HG02973 (cell line): ENCODE data around the gene SP5.
"Not testable (repeated sequence)": the region's sequence is repeated elsewhere in the genome, so short reads cannot be mapped to it uniquely, and the experiment has no call there.

Experiments used
- ATAC-seq: cut with Tn5 transposase; IDR thresholded peaks from one replicate; pipeline ENCODE4 v1.9.1; 2021; ENCODE audit warnings: moderate library complexity; ENCODE audit not compliant: unreplicated experiment

The SP5 gene

DNA sequence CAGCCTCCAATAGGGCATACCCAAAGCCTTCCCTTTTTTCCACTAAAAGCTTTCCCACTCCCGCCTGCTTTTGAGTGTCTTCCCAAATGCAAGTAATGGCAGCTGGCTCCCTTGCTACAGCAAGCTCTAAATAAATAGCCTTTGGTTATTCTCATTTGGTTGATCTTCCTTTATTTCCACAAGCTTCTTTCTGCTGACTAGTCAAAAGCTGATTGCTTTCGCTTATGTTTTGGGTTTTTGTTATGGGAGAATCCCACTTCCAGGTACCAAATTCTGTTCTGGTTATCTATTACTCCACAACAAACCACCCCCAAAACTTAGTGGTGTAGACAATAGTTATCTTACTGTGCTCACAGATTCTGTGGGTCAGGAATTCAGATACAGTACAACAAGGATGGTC is 22.3 kb downstream of the SP5 start:
- ATAC-seq: no peak

DNA sequence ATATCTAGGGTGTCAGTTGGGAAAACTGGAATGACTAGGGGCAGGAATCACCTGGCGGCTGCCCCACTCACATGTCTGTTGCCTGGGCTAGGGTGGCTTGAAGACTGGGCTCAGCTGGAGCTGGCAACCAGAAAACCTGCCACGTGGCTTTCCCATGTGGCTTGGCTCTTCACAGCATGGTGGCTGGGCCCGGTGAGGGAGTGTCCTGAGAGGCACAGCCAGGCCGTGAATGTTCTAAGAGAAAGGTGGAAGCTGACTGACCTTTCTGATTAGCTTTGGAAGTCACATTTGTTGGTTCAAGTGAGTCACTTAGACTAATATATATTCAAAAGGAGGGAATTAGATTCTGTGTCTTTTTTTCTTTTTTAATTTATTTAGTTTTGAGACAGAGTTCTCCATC is 22.7 kb downstream of the SP5 start:
- no peak for ATAC-seq

DNA sequence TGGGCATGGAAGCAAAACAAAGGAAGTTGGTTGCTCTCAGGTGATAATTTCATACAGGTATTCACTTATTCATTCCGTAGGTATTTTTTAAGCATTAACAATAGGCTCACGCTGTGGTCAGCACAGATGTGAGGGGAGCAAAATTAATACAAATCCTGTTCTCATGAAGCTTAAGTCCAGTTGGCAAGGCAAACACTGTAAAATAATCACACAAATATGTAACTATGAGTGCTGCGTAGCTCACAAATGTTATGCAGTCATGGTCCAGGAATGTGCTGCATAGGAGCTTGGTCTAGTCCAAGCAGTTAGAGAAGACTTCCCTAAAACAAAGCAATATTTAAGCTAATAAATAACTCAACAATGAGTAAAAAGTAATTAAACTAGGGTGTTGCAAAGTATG is 23.9 kb downstream of the SP5 start:
- no peak for ATAC-seq

DNA sequence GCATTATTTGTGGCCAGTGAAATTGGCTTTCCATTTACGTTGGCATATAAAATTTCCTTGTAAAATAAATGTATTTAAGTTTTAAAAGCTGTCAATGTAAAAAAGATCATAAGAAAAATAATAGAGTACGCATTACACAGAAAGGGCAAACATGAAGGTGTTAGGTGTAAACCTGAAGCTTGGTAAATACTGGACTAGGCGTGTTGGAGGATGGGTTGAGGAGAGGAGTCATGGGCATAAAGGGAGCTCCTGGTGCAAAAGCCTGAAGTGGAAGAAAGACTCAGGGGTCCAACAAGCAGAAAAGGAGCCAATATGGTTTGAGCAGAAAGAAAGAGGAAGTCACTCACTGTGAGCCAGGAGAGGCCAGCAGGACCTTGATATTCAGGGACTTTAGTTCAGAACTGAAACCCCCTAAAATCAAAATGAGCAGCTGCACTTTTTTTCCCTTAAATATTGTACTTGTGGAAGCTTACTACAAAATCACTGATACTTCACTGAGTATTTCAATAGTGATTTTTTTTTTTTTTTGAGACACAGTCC is 24.4 kb downstream of the SP5 start:
- no peak for ATAC-seq

DNA sequence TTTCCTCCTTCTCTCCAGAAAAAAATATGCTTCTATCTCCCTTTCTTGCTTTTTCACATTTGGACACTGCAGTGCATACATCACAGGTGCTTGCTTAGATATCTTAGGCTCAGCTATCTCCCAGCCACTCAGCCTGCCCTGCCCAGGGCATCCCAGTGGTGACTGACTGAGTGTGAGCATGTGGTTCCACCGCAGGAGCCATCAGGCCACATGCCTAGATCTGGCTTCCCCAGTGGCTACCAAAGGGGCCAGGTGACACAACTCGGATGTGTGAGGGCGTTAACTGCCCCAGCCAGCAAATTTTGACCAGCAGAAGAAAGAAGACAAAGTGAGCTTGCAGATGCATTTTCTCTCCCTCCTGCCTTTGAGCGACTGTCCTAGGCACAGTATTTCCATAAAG is 25.5 kb downstream of the SP5 start:
- no peak for ATAC-seq

DNA sequence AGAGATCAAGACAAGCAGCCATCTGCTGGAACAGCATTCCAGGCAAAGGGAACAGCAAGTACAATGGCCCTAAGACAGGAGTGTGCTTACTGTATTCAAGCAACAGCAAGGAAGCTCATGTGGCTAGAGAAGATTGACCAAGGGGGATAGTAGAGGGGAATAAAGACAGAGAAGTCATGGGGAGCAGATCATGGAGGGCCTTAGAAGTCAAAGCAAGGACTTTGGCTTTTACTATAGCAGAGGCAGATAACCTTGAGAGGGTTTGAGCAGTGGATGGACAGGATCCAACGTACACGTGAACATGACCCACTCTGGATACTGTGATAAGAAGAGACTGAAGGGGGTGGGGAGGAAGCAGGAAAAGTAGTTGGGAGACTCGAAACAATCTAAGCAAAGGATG is 26.9 kb downstream of the SP5 start:
- ATAC-seq: no peak

DNA sequence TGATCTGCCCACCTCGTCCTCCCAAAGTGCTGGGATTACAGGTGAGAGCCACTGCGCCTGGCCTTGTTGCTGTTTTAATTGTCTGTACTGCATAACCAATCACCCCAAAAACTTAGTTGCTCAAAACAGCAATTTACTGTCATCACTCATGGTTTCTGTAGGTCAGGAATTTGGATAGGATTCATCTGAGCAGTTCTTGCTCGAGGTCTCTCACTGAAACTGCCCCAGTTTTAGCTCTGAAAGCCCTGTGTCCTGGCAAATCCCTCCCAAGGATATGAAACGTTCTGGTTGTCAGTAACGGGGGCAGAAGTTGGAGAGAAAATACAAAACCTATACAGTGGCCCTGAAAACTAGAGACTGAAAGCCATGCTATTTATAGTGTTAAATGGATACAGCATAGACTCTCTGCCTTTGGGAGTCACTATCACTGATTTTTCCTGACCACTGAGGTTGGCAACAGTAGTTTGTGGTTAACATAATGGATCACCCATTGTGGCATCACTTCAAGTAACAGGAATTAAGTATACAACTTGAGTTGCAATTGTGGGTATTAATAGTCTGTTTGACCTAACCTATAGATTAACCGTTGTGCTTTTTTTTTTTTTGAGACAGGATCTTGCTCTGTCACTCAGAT is 27.9 kb downstream of the SP5 start:
- ATAC-seq: no peak

DNA sequence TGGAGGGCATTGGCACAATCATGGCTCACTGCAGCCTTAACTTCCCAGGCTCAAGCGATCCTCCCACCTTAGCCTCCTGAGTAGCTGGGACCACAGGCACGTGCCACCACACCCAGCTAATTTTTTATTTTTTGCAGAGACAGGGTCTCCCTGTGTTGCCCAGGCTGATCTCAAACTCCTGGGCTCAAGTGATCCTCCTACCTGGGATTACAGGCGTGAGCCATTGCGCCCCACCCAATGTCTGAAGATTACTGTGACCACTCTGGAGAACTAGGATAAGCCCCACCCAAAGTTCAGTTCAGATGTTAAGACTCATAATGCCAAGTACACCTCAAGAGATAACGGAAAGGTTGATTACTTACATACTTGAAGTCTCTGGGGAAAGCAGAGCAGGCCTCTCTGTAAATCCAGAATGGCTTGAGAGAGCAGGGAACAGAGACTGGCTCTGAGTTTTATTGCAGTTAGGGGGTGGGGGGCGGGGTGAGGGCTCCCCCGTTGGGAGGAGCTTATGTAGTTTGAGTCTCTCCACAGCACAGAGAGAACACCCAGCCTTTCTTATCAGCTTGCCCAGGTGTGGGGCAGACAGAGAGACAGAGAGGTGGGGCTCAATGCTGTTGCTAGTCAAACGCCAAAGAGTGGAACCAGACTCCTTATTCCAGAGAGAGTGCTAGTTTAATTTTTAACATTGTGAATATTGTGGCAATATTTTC is 28.5 kb downstream of the SP5 start:
- ATAC-seq: no peak

DNA sequence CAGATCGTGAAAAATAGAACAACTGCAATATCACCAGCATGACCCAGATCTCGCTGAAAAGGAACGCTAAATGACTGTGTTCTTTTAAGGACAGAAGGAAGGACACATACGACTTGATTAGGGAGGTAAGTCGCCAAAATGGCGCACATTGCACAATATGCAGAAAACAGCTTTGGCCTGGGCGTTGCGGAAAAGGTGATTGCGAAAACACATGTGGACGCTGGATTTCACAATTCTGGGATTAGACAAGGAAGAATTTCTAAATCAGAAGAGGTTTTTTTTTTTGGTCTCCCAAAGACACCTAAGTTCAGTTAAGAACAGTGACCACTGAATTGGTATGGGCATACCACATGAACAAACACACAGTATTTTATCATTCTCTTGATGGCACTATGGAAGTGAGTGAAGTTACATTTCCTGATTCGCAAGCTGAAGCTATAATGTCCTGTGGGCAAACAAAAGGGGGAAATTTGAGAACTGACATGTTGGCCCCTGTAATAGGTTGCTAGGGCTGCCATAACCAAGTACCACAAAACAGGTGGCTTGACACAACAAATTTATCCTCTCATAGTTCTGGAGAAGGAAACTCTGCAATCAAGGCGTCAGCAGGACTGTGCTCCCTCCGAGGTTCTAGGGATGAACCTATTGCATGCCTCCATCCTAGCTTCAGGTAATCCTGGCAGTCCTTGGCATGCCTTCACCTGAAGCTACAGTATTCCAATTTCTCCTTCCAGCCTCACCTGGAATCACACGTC is 29.3 kb downstream of the SP5 start:
- ATAC-seq: no peak

DNA sequence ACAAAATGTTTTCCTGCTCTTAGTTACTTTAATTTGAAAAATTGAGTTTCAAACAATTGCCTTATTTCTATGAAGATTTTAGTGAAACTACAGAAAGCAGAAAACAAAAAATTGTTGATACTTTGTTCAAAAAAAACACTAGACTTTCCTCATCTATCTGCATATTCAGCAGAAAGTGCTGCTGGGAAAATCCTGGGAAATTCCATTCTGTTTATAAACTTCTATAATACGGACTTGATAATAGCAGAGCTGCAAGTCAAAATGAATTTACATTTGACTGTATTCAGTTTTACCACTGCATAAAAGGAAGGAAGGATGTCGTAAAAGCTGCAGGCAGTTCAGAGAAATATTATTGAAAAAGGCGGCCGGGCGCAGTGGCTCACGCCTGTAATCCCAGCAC is 30.2 kb downstream of the SP5 start:
- no peak for ATAC-seq

DNA sequence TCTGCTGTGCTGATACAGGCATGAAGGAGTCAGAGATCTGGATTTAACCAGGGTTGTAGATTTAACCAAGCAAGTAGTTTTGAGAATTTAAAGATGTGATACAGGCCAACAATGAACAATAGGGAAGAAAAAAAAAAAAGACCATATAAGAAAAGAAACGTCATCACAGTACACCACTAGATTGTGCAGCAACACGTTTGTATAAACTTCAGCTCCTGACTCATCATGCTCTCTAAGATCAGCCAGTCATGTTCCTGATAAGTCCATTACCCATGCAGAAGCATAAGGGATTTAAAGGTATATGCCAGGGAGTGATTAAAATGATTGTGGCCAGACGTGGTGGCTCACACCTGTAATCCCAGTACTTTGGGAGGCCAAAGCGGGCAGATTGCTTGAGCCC is 32.8 kb downstream of the SP5 start:
- ATAC-seq: no peak

DNA sequence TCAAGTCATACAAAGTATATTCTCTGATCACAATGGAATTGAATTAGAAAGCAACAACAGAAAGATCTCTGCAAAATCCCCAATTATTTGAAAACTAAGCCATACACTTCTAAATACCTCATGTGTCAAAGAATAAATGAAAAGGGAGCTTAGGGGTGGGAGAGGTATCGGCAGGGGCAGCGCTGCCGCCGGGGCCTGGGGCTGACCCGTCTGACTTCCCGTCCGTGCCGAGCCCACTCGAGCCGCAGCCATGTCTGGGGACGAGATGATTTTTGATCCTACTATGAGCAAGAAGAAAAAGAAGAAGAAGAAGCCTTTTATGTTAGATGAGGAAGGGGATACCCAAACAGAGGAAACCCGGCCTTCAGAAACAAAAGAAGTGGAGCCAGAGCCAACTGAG is 36.4 kb downstream of the SP5 start:
- ATAC-seq: not testable (repeated sequence)

DNA sequence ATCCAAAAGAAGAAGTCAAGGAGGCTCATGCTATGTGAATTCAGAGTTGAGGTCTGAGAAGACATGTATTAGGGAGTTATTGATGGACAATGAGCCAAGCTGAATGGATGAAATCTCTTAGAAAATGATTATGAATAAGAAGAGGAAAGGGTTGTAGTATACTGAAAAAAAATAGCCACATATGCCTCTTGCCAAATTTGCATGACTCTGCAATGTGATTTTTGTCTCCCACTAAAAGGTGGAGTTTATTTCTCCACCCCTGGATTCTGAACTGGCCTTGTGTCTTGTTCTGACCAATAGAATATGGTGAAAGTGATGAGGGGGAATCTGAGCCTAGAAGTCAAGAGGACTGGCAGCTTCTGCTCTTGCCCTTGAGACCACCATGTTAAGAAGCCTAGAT is 46.4 kb downstream of the SP5 start:
- ATAC-seq: no peak

DNA sequence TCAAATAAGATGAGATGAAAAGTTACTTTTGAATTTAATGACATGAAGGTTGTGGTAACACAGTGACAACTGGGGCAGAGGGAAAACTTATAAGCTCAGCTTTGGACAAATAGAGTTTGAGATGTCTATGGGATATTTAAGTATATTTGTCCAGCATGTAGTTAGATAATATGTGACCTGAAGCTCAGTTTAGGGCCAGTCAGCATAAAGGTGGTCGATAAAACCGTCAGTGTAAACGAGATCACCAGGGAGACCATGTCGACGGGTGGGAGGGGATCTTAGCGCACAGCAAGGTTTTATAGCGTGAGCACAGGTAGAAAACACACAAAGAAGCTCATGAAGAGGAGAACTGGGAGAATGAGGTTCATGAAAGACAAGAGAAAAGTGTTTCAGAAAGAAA is 47.6 kb downstream of the SP5 start:
- ATAC-seq: no peak

DNA sequence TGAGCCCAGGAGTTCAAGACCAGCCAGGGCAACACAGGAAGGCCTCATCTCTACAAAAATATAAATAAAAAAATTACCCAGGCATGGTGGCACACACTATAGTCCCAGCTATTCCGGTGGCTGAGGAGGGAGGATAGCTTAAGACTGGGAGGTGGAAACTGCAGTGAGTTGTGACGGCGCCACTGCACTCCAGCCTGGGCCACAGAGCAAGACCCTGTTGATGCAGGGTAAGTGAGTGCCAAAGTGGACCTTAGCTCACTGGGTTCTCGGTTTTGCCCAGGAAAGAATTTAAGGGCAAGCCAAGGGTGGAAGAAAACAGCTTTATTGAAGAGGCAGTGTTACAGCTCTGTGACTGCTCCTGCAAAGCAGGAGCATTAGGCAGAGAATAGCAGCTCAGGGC is 48.1 kb downstream of the SP5 start:
- no peak for ATAC-seq

DNA sequence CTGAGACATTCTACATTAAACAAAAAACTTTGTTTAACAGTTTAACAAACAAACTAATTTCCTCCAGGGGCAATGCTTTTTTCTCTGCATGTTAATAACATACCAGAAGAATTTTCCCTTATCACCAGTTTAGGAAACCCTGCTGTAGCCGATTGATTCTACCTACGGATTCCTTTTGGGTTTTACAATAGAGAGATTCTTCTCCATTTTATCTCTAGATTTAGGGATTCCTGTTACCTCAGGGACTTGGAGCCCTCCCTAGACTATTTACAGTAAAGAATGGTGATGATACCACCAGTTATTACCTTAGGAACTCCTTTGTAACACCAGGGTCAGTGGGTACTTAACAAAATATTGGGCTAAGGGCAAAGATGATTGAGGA is 49.7 kb downstream of the SP5 start:
- no peak for ATAC-seq

DNA sequence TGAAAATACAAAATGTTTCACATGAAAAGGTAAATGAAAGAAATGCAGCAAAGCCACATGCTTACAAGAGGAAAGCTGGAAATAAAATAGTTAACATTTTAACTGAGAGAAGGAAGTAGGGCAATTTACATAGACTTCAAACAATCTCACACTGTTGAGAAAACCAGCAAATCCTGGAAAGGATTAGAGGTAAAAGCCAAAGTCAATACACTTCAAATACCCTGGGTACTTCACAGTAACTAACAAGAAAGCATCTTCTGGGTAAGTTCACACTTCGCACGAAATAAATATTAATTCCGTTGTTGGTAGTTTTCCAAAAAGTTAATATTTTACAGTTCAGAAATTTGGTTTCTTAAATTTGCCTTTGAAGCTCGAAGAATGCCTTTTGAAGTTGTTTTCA is 51.6 kb downstream of the SP5 start:
- no peak for ATAC-seq
